Panc1 (cell line): ENCODE data around the gene TACC2.

Experiments
- POLR2AphosphoS5 ChIP-seq: IDR thresholded peaks from 2 replicates; pipeline ENCODE4 v1.6.1; 2012; ENCODE audit warnings: mild to moderate bottlenecking, low read depth, low read length, moderate library complexity
- REST ChIP-seq, 2 experiments: IDR thresholded peaks; 2 replicates each; pipeline ENCODE4 v1.6.1; 2011 to 2012; ENCODE audit warnings: low read depth in 2 of 2, control low read depth in 1 of 2, low read length in 1 of 2, mild to moderate bottlenecking in 1 of 2, moderate library complexity in 1 of 2; ENCODE audit not compliant: insufficient read depth in 1 of 2
- TF ChIP-seq, protein P1 (sequence below): fragments of 450-650 bp; IDR thresholded peaks from 2 replicates; pipeline ENCODE4 v1.5.1; 2017; ENCODE audit warnings: mild to moderate bottlenecking

- TF ChIP-seq REST (IDR thresholded peaks at IDR 0.05; ENCODE audit: insufficient read depth in 1 of 2, low read depth in 2 of 2, low read length in 1 of 2) (no peak), POLR2AphosphoS5 (no peak)
- TF ChIP-seq, protein P1, sequence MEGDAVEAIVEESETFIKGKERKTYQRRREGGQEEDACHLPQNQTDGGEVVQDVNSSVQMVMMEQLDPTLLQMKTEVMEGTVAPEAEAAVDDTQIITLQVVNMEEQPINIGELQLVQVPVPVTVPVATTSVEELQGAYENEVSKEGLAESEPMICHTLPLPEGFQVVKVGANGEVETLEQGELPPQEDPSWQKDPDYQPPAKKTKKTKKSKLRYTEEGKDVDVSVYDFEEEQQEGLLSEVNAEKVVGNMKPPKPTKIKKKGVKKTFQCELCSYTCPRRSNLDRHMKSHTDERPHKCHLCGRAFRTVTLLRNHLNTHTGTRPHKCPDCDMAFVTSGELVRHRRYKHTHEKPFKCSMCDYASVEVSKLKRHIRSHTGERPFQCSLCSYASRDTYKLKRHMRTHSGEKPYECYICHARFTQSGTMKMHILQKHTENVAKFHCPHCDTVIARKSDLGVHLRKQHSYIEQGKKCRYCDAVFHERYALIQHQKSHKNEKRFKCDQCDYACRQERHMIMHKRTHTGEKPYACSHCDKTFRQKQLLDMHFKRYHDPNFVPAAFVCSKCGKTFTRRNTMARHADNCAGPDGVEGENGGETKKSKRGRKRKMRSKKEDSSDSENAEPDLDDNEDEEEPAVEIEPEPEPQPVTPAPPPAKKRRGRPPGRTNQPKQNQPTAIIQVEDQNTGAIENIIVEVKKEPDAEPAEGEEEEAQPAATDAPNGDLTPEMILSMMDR: no peak
These were observed 305.8 kb downstream of the TACC2 start for GRCh38 chr10:122294511-122295450.
